ENCODE results near the gene PUM1.
"Not testable (repeated sequence)": the region's sequence is repeated elsewhere in the genome, so short reads cannot be mapped to it uniquely, and the experiment has no call there.

The PUM1 gene

GRCh38 chr1:30940541-30940940 is 125.0 kb downstream of the PUM1 start:
- H3K79me2 ChIP-seq (ENCODE audit: control insufficient read depth, low read length) = no peaks in the 10 kb centered on the region
- H3K4me3 ChIP-seq (ENCODE audit: low read length) = no peak overlapping the region
- no peak overlapping the region for H3K4me2 ChIP-seq (ENCODE audit: low read length)
- H3K9me3 ChIP-seq (ENCODE audit: control insufficient read depth, insufficient read depth, low read length) = no peaks in the 10 kb centered on the region
- no peak overlapping the region for H3K27ac ChIP-seq (ENCODE audit: low read depth, low read length)
- no peaks in the 10 kb centered on the region for H3K4me1 ChIP-seq (ENCODE audit: control insufficient read depth, low read length)
- no peaks in the 10 kb centered on the region for H3K9me2 ChIP-seq (replicated peaks; ENCODE audit: control insufficient read depth, low read length)
- no peaks in the 10 kb centered on the region for H3F3A ChIP-seq (ENCODE audit: control insufficient read depth, insufficient read depth)
- H3K36me3 ChIP-seq (ENCODE audit: control insufficient read depth, low read length) = peaks cover 85% of the 10 kb centered on the region
- no peaks in the 10 kb centered on the region for H3K27me3 ChIP-seq (ENCODE audit: control insufficient read depth, low read length)
- no peaks in the 10 kb centered on the region for H4K20me1 ChIP-seq (ENCODE audit: control insufficient read depth, insufficient read depth, low read depth, low read length)
- no peak for TF ChIP-seq EZH2phosphoT487 (IDR thresholded peaks at IDR 0.05; ENCODE audit: borderline replicate concordance, low read length)
- TF ChIP-seq CTCF (IDR thresholded peaks at IDR 0.05; ENCODE audit: low read depth, low read length, poor library complexity, severe bottlenecking) = no peak

- Histone ChIP-seq H3K27ac (ENCODE audit: low read depth, low read length) (no peak overlapping the region), H3K4me1 (ENCODE audit: control insufficient read depth, low read length) (peaks cover 14% of the 10 kb centered on the region), H3K27me3 (ENCODE audit: control insufficient read depth, low read length) (no peaks in the 10 kb centered on the region), H3K9me2 (replicated peaks; ENCODE audit: control insufficient read depth, low read length) (no peaks in the 10 kb centered on the region), H3K4me2 (ENCODE audit: low read length) (no peak overlapping the region), H3K79me2 (ENCODE audit: control insufficient read depth, low read length) (no peaks in the 10 kb centered on the region), H3F3A (ENCODE audit: control insufficient read depth, insufficient read depth) (peaks cover 14% of the 10 kb centered on the region), H3K9me3 (ENCODE audit: control insufficient read depth, insufficient read depth, low read length) (no peaks in the 10 kb centered on the region), H4K20me1 (ENCODE audit: control insufficient read depth, insufficient read depth, low read depth, low read length) (no peaks in the 10 kb centered on the region), H3K36me3 (ENCODE audit: control insufficient read depth, low read length) (peaks cover 81% of the 10 kb centered on the region), H3K4me3 (ENCODE audit: low read length) (no peak overlapping the region)
- TF ChIP-seq EZH2phosphoT487 (IDR thresholded peaks at IDR 0.05; ENCODE audit: borderline replicate concordance, low read length) (no peak), CTCF (IDR thresholded peaks at IDR 0.05; ENCODE audit: low read depth, low read length, poor library complexity, severe bottlenecking) (no peak)
Observed at GRCh38 chr1:30936541-30937171, 128.9 kb downstream of the PUM1 start.

- Histone ChIP-seq H3F3A (ENCODE audit: control insufficient read depth, insufficient read depth) (peaks cover 22% of the 10 kb centered on the region), H3K36me3 (ENCODE audit: control insufficient read depth, low read length) (peaks cover 81% of the 10 kb centered on the region), H3K4me1 (ENCODE audit: control insufficient read depth, low read length) (peaks cover 14% of the 10 kb centered on the region)
- H3K4me2 ChIP-seq (ENCODE audit: low read length); H3K4me3 ChIP-seq (ENCODE audit: low read length); H3K9me3 ChIP-seq (ENCODE audit: control insufficient read depth, insufficient read depth, low read length); H3K27ac ChIP-seq (ENCODE audit: low read depth, low read length); H3K9me2 ChIP-seq (replicated peaks; ENCODE audit: control insufficient read depth, low read length); H3K79me2 ChIP-seq (ENCODE audit: control insufficient read depth, low read length); H3K27me3 ChIP-seq (ENCODE audit: control insufficient read depth, low read length); H4K20me1 ChIP-seq (ENCODE audit: control insufficient read depth, insufficient read depth, low read depth, low read length): not testable (repeated sequence)
Observed at GRCh38 chr1:30935758-30936157, 129.8 kb downstream of the PUM1 start.

- H3K27me3 ChIP-seq (ENCODE audit: control insufficient read depth, low read length) = no peaks in the 10 kb centered on the region
- H3K27ac ChIP-seq (ENCODE audit: low read depth, low read length) = no peak overlapping the region
- no peaks in the 10 kb centered on the region for H4K20me1 ChIP-seq (ENCODE audit: control insufficient read depth, insufficient read depth, low read depth, low read length)
- H3K9me2 ChIP-seq (replicated peaks; ENCODE audit: control insufficient read depth, low read length) = no peaks in the 10 kb centered on the region
- peaks cover 74% of the 10 kb centered on the region for H3K36me3 ChIP-seq (ENCODE audit: control insufficient read depth, low read length)
- TF ChIP-seq EZH2phosphoT487 (IDR thresholded peaks at IDR 0.05; ENCODE audit: borderline replicate concordance, low read length) = no peak
- H3F3A ChIP-seq (ENCODE audit: control insufficient read depth, insufficient read depth) = peaks cover 32% of the 10 kb centered on the region
- no peaks in the 10 kb centered on the region for H3K9me3 ChIP-seq (ENCODE audit: control insufficient read depth, insufficient read depth, low read length)
- H3K4me3 ChIP-seq (ENCODE audit: low read length) = no peak overlapping the region
- H3K4me1 ChIP-seq (ENCODE audit: control insufficient read depth, low read length) = peaks cover 14% of the 10 kb centered on the region
- no peaks in the 10 kb centered on the region for H3K79me2 ChIP-seq (ENCODE audit: control insufficient read depth, low read length)
- H3K4me2 ChIP-seq (ENCODE audit: low read length) = no peak overlapping the region
Observed at GRCh38 chr1:30934613-30935012, 130.9 kb downstream of the PUM1 start.
